Activated naive CD4-positive, alpha-beta T cell treated with Interleukin-2 at 50 U/mL for 16 hours (primary cell): ENCODE measurements around the gene NDUFAF8.
"Not testable (repeated sequence)": the region's sequence is repeated elsewhere in the genome, so short reads cannot be mapped to it uniquely, and the experiment has no call there.

ENCODE experiments used
- DNase-seq: peaks from one replicate; pipeline ENCODE4 v3.0.0-alpha.2; 2020

The NDUFAF8 gene

GRCh38 chr17:81223762-81224130, 15.4 kb upstream of the NDUFAF8 start:
- DNase-seq: no peak

DNA sequence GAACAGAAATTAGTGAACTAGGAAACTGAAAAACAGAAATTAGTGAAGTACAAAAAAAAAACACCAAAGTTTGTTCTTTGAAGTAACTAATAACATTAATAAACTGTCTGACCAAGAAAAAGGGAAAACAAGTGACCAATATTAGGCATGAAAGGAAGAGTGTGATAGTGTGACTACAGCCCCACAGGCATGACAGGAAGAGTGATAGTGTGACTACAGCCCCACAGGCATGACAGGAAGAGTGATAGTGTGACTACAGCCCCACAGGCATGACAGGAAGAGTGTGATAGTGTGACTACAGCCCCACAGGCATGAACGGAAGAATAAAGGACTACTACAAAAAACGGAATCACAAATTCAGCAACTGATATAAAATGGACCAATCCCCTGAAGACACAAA, 11.5 kb upstream of the NDUFAF8 start:
- DNase-seq: not testable (repeated sequence)

- DNase-seq: no peak
Measured at GRCh38 chr17:81228420-81228819, 10.7 kb upstream of the NDUFAF8 start.

DNA sequence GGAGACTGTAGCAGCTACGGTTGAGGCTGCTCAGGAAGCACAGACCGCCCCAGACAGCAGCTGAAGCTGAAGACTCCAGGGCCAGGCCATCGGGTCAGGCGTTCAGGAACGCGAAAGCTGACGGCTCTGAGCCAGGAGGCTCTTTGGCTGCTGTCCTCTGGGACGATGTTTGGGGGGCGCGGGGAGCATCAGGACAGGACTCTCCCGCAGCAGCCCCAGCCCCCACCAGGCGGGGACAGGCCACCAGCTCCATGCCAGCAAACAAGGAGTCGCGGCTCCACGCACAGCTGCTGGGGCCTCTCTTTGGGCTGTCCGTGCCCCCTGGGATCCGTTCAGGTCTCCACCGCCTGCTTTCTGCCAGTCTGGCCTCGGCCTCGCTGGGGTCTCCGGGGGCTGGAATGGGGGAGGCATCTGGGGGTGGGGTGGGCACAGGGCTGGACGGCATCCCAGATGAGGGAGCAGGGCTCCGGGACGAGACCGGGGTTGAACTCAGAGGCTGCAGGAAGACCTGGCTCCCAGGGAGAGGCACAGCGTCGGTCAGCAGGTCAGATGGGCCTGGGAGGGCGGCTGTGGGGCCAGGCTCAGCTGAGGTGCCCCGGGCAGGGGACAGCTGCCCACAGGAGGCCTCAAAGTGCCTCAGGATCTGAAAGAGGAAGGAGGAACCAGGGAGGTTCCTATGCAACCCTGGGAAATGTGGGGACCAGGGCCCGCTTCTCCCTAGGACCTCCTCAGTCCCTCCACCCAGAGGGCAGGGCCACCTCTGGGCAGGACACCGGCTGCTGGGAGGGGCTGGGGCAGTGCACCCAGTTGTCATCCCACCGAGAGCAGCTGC, 10.1 kb upstream of the NDUFAF8 start:
- no peak for DNase-seq

GRCh38 chr17:81229666-81229920, 9.5 kb upstream of the NDUFAF8 start:
- DNase-seq: no peak

- DNase-seq: no peak
Measured at GRCh38 chr17:81230043-81230820, 8.9 kb upstream of the NDUFAF8 start.

DNA sequence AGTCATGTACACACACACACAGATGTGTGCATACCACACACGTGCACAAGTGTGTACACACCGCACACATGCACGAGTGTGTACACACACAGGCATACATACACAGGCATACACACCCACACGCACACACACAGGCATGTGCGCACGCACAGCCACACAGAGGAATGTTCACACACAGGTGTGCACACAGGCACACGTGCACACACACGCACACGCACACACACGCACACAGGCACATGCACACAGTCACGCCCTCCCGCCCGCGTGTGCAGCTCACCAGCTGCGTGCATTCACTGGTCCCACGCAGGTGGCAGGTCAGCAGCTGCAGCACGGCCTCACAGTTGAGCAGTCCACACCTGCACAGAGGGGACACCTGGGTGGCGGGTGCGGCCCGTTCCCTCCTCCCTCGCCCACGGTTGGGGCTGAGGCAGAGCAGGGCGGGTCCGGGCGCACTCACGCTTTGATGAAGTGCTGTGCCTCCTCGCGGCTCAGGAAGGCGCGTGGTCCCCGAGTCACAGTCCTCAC, 7.9 kb upstream of the NDUFAF8 start:
- DNase-seq: no peak

- DNase-seq: no peak
Measured at GRCh38 chr17:81231766-81232581, 7.1 kb upstream of the NDUFAF8 start.

GRCh38 chr17:81232616-81233241, 6.4 kb upstream of the NDUFAF8 start:
- DNase-seq: no peak

- DNase-seq: no peak
Measured at GRCh38 chr17:81233316-81233715, 5.8 kb upstream of the NDUFAF8 start.

GRCh38 chr17:81233811-81234505, 5.2 kb upstream of the NDUFAF8 start:
- DNase-seq: no peak

- no peak for DNase-seq
Measured at GRCh38 chr17:81234506-81234855, 4.6 kb upstream of the NDUFAF8 start.

- DNase-seq: no peak
Measured at GRCh38 chr17:81234940-81235821, 3.9 kb upstream of the NDUFAF8 start.

GRCh38 chr17:81235822-81236740, 3.0 kb upstream of the NDUFAF8 start:
- DNase-seq: no peak

- DNase-seq: no peak
Measured at GRCh38 chr17:81236784-81237183, 2.3 kb upstream of the NDUFAF8 start.

DNA sequence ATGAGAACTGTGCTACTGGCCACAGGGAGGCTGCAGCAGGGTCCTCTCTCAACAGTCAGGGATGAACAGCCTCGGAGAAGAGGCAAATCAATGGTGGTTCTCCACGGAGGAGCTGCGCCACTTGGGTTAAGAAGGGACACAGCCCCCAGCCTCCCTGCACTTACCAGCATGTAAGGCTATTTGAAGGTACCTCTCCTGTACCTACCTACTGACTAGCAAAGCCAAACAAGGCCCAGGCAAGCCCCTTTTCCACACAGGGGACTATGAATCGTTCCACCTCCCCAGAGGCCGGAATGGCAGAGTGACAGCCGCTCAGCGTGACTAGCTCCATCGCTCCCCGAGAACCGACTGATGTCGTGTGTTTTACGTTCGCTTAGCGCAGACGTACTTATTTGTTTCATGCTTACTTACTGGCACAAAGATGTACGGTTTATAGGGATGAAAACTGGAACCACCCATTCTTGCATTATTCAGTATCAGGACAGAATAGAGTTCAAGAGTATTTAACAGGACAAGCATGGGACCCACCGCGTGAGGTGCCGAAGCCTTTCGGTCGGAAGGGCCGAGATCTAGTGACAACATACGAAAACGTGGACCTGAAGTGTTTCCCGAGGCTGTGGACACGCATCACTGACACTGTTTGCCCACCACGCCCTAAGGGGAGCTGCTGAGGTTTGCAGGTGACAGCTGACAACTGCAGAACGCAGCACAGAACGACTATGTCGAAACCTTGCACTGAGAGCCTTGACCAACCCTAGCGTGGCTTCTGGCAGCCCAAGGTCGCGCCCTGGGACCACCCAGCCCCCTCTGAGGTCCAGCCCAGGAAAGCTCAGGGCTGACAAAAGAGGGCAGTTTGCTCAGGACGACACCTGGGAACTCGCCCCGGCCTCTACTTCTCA, 1.3 kb upstream of the NDUFAF8 start:
- DNase-seq: no peak

GRCh38 chr17:81238490-81238814, 666 bp upstream of the NDUFAF8 start:
- DNase-seq: no peak

GRCh38 chr17:81239714-81240555, 817 bp downstream of the NDUFAF8 start:
- DNase-seq: peak; percentile 68
